Activated CD8-positive, alpha-beta memory T cell treated with anti-CD3 and anti-CD28 coated beads, Interleukin-2, amount 50 U/mL, for 4 hours (primary cell): ENCODE results near the gene GCKR.
"Not testable (repeated sequence)": the region's sequence is repeated elsewhere in the genome, so short reads cannot be mapped to it uniquely, and the experiment has no call there.

Experiments used
- DNase-seq: peaks from one replicate; pipeline ENCODE4 v3.0.0-alpha.2; 2020

Gene GCKR

DNA sequence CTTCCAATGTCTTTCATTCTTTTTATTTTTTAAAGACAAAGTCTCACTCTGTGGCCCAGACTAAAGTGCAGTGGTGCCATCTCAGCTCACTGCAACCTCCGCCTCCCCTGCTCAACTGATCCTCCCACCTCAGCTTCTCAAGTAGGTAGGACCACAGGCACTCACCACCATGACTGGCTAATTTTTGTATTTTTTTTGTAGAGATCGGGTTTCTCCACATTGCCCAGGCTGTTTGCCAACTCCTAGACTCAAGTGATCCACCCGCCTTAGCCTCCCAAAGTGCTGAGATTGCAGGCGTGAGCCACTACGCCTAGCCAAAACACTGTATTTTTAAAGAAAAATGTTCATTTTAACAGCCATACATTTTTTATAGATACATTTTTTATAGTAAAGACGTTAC is 12.7 kb downstream of the GCKR start:
- DNase-seq = no peak

DNA sequence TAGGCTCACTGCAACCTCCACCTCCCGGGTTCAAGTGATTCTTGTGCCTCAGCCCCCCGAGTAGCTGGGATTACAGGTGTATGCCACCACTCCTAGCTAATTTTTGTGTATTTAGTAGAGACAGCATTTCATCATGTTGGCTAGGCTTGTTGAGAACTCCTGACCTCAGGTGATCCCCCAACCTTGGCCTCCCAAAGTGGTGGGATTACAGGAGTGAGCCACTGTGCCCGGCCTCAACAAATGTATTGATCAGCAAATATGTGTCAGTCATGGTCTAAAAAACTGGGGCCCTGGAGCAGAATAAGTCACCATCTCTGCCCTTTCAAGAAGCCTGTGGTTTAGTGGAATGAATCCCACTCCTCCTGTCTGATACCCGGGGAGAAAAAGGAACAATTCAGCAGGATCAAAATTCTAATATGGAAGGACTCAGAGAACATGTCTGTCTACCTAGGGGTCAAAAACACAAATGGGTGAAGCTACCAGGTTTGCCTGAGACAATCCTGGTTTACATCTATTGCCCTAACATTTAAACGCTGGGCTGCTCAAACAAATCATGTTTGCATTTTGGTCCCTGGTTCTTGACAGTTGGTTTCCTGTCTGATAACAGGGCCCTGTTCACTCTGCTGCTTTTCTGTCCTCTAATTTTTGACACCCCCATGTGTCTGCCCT is 21.6 kb downstream of the GCKR start:
- DNase-seq = no peak

- DNase-seq = no peak
These were observed 22.1 kb downstream of the GCKR start for GRCh38 chr2:27518782-27519113.

- no peak for DNase-seq
These were observed 23.7 kb downstream of the GCKR start for GRCh38 chr2:27520316-27520715.

DNA sequence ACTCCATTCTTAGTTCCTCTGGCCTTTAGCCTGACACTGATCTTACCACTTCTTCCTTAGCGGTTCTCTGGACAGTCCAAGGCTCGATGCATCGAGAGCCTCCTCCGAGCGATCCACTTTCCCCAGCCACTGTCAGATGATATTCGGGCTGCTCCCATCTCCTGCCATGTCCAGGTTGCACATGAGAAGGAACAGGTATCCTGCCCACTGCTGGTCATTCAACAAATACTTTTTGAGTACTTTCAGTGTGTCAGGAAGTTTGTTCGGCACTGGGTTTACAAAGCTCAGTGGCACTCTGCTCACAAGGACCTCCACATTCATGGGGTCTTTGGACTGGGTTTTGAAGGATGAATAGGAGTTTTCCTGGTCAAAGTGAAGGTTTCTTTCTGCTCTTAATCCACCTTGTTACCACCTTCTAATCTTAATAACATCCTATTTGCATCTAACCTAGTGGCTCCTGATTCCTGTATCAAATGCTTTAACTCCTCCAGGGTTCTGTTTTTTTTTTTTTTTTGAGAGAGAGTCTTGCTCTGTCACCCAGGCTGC is 25.8 kb downstream of the GCKR start:
- DNase-seq = no peak

GRCh38 chr2:27527182-27527581 is 30.5 kb downstream of the GCKR start:
- DNase-seq = no peak

GRCh38 chr2:27531983-27532382 is 35.3 kb downstream of the GCKR start:
- no peak for DNase-seq

GRCh38 chr2:27537287-27537686 is 40.6 kb downstream of the GCKR start:
- no peak for DNase-seq

DNA sequence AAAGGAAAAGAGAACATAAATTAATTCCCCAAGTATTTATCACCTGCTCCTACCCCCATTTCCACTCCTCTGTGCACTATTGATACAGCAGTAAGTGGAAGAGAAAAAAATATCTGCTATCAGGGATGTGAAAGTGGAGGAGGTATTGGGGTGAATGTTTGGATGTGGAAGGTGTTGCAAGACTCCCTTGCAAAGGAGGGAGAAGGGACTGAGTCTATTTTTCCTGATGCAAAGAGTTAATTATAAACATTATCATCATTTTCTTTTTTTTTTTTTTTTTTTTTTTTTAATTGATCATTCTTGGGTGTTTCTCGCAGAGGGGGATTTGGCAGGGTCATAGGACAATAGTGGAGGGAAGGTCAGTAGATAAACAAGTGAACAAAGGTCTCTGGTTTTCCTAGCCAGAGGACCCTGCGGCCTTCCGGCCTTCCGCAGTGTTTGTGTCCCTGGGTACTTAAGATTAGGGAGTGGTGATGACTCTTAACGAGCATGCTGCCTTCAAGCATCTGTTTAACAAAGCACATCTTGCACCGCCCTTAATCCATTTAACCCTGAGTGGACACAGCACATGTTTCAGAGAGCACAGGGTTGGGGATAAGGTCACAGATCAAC is 42.3 kb downstream of the GCKR start:
- not testable (repeated sequence) for DNase-seq

DNA sequence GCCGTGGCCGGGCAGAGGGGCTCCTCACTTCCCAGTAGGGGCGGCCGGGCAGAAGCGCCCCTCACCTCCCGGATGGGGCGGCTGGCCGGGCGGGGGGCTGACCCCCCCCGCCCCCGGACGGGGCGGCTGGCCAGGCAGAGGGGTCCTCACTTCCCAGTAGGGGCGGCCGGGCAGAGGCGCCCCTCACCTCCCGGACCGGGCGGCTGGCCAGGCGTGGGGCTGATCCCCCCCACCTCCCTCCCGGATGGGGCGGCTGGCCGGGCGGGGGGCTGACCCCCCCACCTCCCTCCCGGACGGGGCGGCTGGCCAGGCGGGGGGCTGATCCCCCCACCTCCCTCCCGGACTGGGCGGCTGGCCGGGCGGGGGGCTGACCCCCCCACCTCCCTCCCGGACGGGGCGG is 43.0 kb downstream of the GCKR start:
- not testable (repeated sequence) for DNase-seq

GRCh38 chr2:27544143-27544821 is 47.6 kb downstream of the GCKR start:
- DNase-seq = no peak

DNA sequence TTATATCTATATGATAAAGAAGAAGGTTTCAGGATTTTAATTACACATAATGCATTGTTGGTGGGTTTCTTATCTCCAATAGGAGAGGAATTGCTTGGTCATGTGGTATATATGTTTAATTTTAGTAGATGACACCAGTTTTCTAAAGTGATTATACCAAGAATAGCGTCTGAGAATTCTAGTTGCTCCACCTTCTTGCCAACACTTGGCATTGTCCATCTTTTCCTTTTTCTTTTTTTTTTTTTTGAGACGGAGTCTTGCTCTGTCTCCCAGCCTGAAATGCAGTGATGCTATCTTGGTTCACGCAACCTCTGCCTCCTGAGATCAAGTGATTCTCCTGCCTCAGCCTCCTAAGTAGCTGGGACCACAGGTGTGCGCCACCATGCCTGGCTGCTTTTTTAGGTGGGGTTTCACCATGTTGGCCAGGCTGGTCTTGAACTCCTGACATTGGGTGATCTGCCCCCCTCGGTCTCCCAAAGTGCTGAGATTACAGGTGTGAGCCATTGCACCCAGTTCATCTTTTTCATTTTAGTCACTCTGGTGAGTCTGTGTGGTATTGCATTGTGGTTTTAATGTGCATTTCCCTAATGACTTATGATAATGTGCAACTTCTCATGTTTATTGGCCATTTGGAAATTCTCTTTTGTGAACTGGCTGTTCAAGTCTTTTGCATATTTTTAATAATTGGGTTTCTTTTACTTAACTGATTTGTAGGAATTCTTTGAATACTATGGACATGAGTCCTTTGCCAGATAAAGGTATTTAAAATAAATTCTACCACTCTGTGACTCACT is 48.9 kb downstream of the GCKR start:
- DNase-seq = no peak

DNA sequence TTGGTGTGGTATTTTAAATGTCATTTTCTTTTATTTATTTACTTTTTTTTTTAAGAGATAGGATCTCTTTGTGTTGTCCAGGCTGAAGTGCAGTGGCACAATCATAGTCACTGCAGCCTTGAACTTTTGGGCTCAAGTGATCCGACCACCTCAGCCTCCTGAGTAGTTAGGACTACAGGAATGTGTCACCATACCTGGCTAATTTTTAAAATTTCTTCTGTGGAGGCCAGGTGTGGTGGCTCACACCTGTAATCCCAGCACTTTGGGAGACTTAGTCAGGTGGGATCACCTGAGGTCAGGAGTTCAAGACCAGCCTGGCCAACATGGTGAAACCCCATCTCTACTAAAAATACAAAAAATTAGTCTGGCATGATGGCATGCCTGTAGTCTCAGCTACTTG is 52.7 kb downstream of the GCKR start:
- no peak for DNase-seq

DNA sequence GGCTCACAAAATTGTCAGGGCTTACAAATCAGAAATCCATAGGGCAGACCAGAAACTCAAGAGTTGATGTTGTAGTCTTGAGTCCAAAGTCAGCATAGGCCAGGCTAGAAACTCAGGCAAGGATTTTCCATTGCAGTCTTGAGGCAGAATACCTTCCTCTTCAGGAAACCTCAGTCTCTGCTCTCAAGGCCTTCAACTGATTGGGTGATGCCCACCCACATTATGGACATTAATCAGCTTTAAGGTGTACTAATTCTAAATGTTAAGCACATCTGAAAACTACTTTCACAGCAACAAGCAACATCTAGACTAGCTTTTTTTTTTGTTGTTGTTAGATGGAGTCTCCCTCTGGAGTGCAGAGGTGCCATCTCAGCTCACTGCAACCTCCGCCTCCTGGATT is 54.9 kb downstream of the GCKR start:
- DNase-seq = no peak

DNA sequence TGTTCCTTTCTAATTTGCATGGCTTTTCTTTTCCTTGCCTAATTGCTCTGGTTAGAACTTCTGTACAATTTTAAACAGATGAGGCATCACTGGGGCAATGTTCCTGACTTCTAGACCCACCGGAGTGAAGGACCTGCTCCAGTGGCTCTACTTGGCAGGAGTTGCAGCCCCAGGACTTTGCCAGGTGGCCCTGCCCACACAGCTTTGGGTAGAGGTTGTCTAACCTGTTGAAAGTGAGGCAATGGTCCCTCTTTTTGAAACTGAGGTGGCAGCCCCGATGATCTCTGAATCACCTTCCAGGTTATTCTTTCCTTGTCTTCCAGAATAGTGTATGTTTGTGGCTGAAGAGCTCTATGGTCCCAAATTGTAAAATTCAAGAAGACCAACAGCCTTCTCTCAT is 56.3 kb downstream of the GCKR start:
- DNase-seq = no peak

DNA sequence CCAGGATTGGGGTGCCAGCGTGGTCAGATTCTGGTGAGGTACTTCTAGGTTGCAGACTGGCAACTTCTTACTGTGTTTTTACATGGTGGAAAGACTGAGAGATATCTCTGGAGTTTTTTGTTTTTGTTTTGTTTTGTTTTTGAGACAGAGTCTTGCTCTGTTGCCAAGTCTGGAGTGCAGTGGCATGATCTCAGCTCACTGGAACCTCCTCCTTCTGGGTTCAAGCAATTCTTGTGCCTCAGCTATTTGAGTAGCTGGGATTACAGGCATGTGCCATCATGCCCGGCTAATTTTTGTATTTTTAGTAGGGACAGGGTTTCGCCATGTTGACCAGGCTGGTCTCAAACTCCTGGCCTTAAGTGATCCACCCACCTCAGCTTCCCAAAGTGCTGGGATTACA is 57.8 kb downstream of the GCKR start:
- DNase-seq = not testable (repeated sequence)

GRCh38 chr2:27559228-27559627 is 62.6 kb downstream of the GCKR start:
- no peak for DNase-seq

DNA sequence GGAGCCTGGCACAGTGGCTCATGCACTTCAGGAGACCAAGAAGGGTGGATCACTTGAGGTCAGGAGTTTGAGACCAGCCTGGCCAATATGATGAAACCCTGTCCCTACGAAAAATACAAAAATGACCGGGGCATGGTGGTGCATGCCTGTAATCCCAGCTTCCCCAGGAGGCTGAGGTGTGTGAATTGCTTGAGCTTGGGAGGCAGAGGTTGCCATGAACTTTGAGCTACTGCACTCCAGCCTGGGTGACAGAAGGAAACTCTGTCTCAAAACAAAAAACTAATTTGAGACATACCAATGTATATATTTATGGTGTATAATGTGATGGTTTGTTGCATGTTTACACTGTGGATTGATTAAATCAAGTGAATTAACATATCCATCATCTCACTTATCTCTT is 64.4 kb downstream of the GCKR start:
- DNase-seq = no peak

- no peak for DNase-seq
These were observed 70.0 kb downstream of the GCKR start for GRCh38 chr2:27566628-27567027.

- DNase-seq = no peak
These were observed 72.8 kb downstream of the GCKR start for GRCh38 chr2:27569398-27569797.

GRCh38 chr2:27571197-27571596 is 74.6 kb downstream of the GCKR start:
- DNase-seq = no peak

GRCh38 chr2:27571681-27572080 is 75.0 kb downstream of the GCKR start:
- no peak for DNase-seq

DNA sequence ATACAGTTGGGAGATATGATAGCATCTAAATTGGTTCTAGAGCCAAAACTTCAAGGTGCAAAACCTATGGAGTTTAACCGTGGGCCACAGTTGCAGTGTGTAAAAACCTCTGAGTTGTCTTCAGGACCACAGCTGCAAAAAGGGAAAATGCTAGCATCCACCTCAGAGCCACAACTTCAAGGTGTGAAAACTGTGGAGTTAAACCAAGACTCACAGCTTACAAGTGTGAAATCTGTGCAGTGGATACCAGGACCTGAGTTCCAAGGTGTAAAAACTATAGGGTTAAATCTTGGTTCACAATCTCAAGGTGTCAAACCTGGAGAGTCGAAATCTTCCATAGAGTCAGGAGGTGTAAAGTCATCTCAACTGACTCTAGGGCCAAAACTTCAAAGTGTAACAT is 75.8 kb downstream of the GCKR start:
- DNase-seq = no peak
